ENCODE data around the gene PRDM15. TPM values are rescaled to one million over a fixed set of nuclear protein-coding genes. Genes with fewer than 3 reads are reported as not detected.

PRDM15 gene
- total RNA-seq, 1 donor from 2014 or later = 5.4 TPM

- no peak for DNase-seq (ENCODE audit: low read depth)
- no peak for TF ChIP-seq CTCF (IDR thresholded peaks at IDR 0.05; ENCODE audit: insufficient read depth, low read length, poor library complexity, severe bottlenecking)
- Histone ChIP-seq H3K27me3 (ENCODE audit: control insufficient read depth, insufficient read depth, low read length) (no peaks in the 10 kb centered on the region), H3K36me3 (ENCODE audit: control insufficient read depth, insufficient read depth, low read length) (peaks cover 1% of the 10 kb centered on the region), H3K4me3 (ENCODE audit: low read depth, low read length) (no peak overlapping the region)
Observed at GRCh38 chr21:41907496-41908258, 28.5 kb upstream of the PRDM15 start.

GRCh38 chr21:41906770-41907169, 27.6 kb upstream of the PRDM15 start:
- H3K36me3 ChIP-seq (ENCODE audit: control insufficient read depth, insufficient read depth, low read length) = peaks cover 1% of the 10 kb centered on the region
- no peaks in the 10 kb centered on the region for H3K27me3 ChIP-seq (ENCODE audit: control insufficient read depth, insufficient read depth, low read length)

GRCh38 chr21:41903559-41904351, 24.6 kb upstream of the PRDM15 start:
- no peak for TF ChIP-seq CTCF (IDR thresholded peaks at IDR 0.05; ENCODE audit: insufficient read depth, low read length, poor library complexity, severe bottlenecking)
- Histone ChIP-seq H3K36me3 (ENCODE audit: control insufficient read depth, insufficient read depth, low read length) (peaks cover 1% of the 10 kb centered on the region), H3K27me3 (ENCODE audit: control insufficient read depth, insufficient read depth, low read length) (no peaks in the 10 kb centered on the region), H3K4me3 (ENCODE audit: low read depth, low read length) (no peak overlapping the region)
- DNase-seq (ENCODE audit: low read depth) = no peak

More at GRCh38 chr21:41906770-41907169, 27.6 kb upstream of the PRDM15 start:
- DNase-seq (ENCODE audit: low read depth) = no peak
- no peak overlapping the region for H3K4me3 ChIP-seq (ENCODE audit: low read depth, low read length)
- TF ChIP-seq CTCF (IDR thresholded peaks at IDR 0.05; ENCODE audit: insufficient read depth, low read length, poor library complexity, severe bottlenecking) = no peak

GRCh38 chr21:41902946-41903345, 23.8 kb upstream of the PRDM15 start:
- Histone ChIP-seq H3K4me3 (ENCODE audit: low read depth, low read length) (no peak overlapping the region), H3K27me3 (ENCODE audit: control insufficient read depth, insufficient read depth, low read length) (no peaks in the 10 kb centered on the region), H3K36me3 (ENCODE audit: control insufficient read depth, insufficient read depth, low read length) (peaks cover 1% of the 10 kb centered on the region)
- TF ChIP-seq CTCF (IDR thresholded peaks at IDR 0.05; ENCODE audit: insufficient read depth, low read length, poor library complexity, severe bottlenecking) = no peak
- no peak for DNase-seq (ENCODE audit: low read depth)

- Histone ChIP-seq H3K27me3 (ENCODE audit: control insufficient read depth, insufficient read depth, low read length) (no peaks in the 10 kb centered on the region), H3K4me3 (ENCODE audit: low read depth, low read length) (no peak overlapping the region), H3K36me3 (ENCODE audit: control insufficient read depth, insufficient read depth, low read length) (peaks cover under 1% of the 10 kb centered on the region)
- no peak for TF ChIP-seq CTCF (IDR thresholded peaks at IDR 0.05; ENCODE audit: insufficient read depth, low read length, poor library complexity, severe bottlenecking)
- DNase-seq (ENCODE audit: low read depth) = no peak
Observed at GRCh38 chr21:41901782-41902181, 22.6 kb upstream of the PRDM15 start.

Measured in kidney epithelial cell (primary cell).